Transverse colon (tissue), 4 donors: Measurements from ENCODE around the gene WWOX. TPM values are rescaled to one million over a fixed set of nuclear protein-coding genes. Genes with fewer than 3 reads are reported as not detected.

ENCODE experiments used
- DNase-seq: peaks from one replicate; pipeline ENCODE4 v3.0.0-alpha.2; 2019
- H3K27ac ChIP-seq, 4 donors: fragments of 200-600 bp; sonication (generic); 2 replicates each; pipeline ENCODE4 v1.5.1; 2016 to 2018; ENCODE audit warnings: inconsistent platforms in 4 of 4
- H3K27me3 ChIP-seq: fragments of 200-600 bp; sonication (generic); 2 replicates; pipeline ENCODE4 v1.5.1; 2017; ENCODE audit warnings: inconsistent platforms
- H3K36me3 ChIP-seq, 4 donors: fragments of 200-600 bp; sonication (generic); 2 replicates each; pipeline ENCODE4 v1.5.1; 2017 to 2019; ENCODE audit warnings: inconsistent platforms in 4 of 4
- H3K4me1 ChIP-seq, 4 donors: fragments of 200-600 bp; sonication (generic); 2 replicates each; pipeline ENCODE4 v1.5.1; 2017 to 2020; ENCODE audit warnings: inconsistent platforms in 4 of 4
- H3K4me3 ChIP-seq, 4 donors: fragments of 200-600 bp; sonication (generic); 1 replicate in 1 of 4; 2 replicates in 3 of 4; pipeline versions ENCODE4 v1.5.1 to v1.6.1; 2017 to 2019; ENCODE audit warnings: inconsistent platforms in 4 of 4
- H3K9me3 ChIP-seq, 2 donors: fragments of 200-600 bp; sonication (generic); 2 replicates each; pipeline ENCODE4 v1.5.1; 2017 to 2019; ENCODE audit warnings: inconsistent platforms in 2 of 2
- CTCF ChIP-seq, 5 experiments: fragments of 200-600 bp in 3 of 5; fragments of 450-650 bp in 2 of 5; sonication (generic) in 3 of 5; IDR thresholded peaks; 1 replicate in 2 of 5; 2 replicates in 3 of 5; pipeline ENCODE4 v1.5.1; 2016 to 2017; ENCODE audit warnings: antibody characterized with exemption in 5 of 5, inconsistent platforms in 3 of 5, mild to moderate bottlenecking in 2 of 5, moderate library complexity in 1 of 5
- EP300 ChIP-seq: sonication (generic); formaldehyde crosslinking; IDR thresholded peaks from one replicate; pipeline ENCODE4 v1.6.1; 2017; ENCODE audit warnings: antibody characterized with exemption, low read depth
- POLR2A ChIP-seq: fragments of 450-650 bp; IDR thresholded peaks from one replicate; pipeline ENCODE4 v1.6.1; 2016; ENCODE audit warnings: antibody characterized with exemption, mild to moderate bottlenecking, moderate library complexity
- POLR2AphosphoS5 ChIP-seq, 3 donors: sonication (generic); formaldehyde crosslinking; IDR thresholded peaks; one replicate each; pipeline ENCODE4 v1.6.1; 2016; ENCODE audit warnings: antibody characterized with exemption in 3 of 3
- WGBS, 2 donors: methylation state at CpG; one replicate each; pipeline ENCODE4 v1.1.5; 2018; ENCODE audit warnings: low coverage in 1 of 2; 5-methylcytosine and 5-hydroxymethylcytosine counted together
- in situ Hi-C, 4 donors: fragments of 200-750 bp; cut with MboI; loops; one replicate each; pipeline versions ENCODE4 v1.15.0 to v1.15.1; 2017; ENCODE audit warnings: low sequenced_read_pairs in 3 of 4, low pct_ligation_motif_present in 1 of 4, low pct_unique_long_range_greater_than_20kb in 1 of 4
- intact Hi-C: fragments of 100-400 bp; cut with DNase I; formaldehyde crosslinking; loops from one replicate; pipeline ENCODE4 v1.15.1; 2023; ENCODE audit warnings: low total_unique reads
- total RNA-seq, 4 donors: library from RNA; depleted of rRNA; stranded (reverse); fragments of >200 nt; gene quantifications; one replicate each; pipeline ENCODE4 v1.1.0, GENCODE V29; 2016

WWOX gene
- total RNA-seq, 4 donors from 2014 or later, result 11.2 to 53.8 (median 24.8) TPM

DNA sequence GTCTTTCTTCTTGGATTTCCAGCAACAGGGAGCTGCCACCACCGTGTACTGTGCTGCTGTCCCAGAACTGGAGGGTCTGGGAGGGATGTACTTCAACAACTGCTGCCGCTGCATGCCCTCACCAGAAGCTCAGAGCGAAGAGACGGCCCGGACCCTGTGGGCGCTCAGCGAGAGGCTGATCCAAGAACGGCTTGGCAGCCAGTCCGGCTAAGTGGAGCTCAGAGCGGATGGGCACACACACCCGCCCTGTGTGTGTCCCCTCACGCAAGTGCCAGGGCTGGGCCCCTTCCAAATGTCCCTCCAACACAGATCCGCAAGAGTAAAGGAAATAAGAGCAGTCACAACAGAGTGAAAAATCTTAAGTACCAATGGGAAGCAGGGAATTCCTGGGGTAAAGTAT lies 1112.1 kb downstream of the WWOX start:
- H3K36me3 ChIP-seq, result no peaks in the 10 kb centered on the region
- H3K4me3 ChIP-seq, result no peak overlapping the region
- H3K4me1 ChIP-seq, result no peaks in the 10 kb centered on the region
- WGBS, 2 donors, result 95% methylated on average over 13 of the region's 13 CpGs; no CpG with 5 or more reads in 1 of the 2 donors
- in situ Hi-C loops (no loop called here), intact Hi-C loops (no loop called here)
- no peak for TF ChIP-seq POLR2AphosphoS5 (IDR thresholded peaks at IDR 0.05)
- no peak for TF ChIP-seq CTCF (IDR thresholded peaks at IDR 0.05)
- TF ChIP-seq EP300, result no peak
- TF ChIP-seq POLR2A, result no peak
- no peaks in the 10 kb centered on the region for H3K9me3 ChIP-seq
- H3K27ac ChIP-seq, result no peak overlapping the region
- no peaks in the 10 kb centered on the region for H3K27me3 ChIP-seq
- DNase-seq, result no peak

DNA sequence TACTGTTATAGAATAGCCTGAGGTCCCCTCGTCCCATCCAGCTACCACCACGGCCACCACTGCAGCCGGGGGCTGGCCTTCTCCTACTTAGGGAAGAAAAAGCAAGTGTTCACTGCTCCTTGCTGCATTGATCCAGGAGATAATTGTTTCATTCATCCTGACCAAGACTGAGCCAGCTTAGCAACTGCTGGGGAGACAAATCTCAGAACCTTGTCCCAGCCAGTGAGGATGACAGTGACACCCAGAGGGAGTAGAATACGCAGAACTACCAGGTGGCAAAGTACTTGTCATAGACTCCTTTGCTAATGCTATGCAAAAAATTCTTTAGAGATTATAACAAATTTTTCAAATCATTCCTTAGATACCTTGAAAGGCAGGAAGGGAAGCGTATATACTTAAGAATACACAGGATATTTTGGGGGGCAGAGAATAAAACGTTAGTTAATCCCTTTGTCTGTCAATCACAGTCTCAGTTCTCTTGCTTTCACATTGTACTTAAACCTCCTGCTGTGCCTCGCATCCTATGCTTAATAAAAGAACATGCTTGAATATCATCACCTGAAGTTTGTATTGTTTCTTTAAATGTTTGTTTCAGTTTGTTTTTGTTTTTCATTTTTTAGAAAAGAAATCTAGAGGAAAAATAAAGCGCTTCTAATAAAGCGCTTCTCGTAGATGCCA lies 1112.8 kb downstream of the WWOX start:
- Histone ChIP-seq H3K27me3 (no peaks in the 10 kb centered on the region), H3K4me1 (no peaks in the 10 kb centered on the region), H3K36me3 (no peaks in the 10 kb centered on the region), H3K4me3 (no peak overlapping the region), H3K27ac (no peak overlapping the region), H3K9me3 (no peaks in the 10 kb centered on the region)
- in situ Hi-C loops, result no loop called here
- WGBS, 2 donors, result 86 to 93% methylated on average over 10 of the region's 10 CpGs
- TF ChIP-seq EP300 (no peak), POLR2A (no peak), CTCF (IDR thresholded peaks at IDR 0.05) (no peak), POLR2AphosphoS5 (IDR thresholded peaks at IDR 0.05) (no peak)
- intact Hi-C loops, result no loop called here
- no peak for DNase-seq

- WGBS, 2 donors, result 57% methylated on average over 3 of the region's 3 CpGs; no CpG with 5 or more reads in 1 of the 2 donors
- TF ChIP-seq POLR2A, result no peak
- TF ChIP-seq CTCF (IDR thresholded peaks at IDR 0.05), result no peak
- TF ChIP-seq EP300, result no peak
- no peak for TF ChIP-seq POLR2AphosphoS5 (IDR thresholded peaks at IDR 0.05)
- no peak overlapping the region for H3K4me3 ChIP-seq
- no peaks in the 10 kb centered on the region for H3K27me3 ChIP-seq
- H3K9me3 ChIP-seq, result no peaks in the 10 kb centered on the region
- H3K4me1 ChIP-seq, result peaks cover 0 to 3% (median 1%) of the 10 kb centered on the region in 4 donors
- intact Hi-C loops, result no loop called here
- no peaks in the 10 kb centered on the region for H3K36me3 ChIP-seq
- no peak overlapping the region for H3K27ac ChIP-seq
- in situ Hi-C loops, result no loop called here
- DNase-seq, result peak; percentile 17
These were observed 1113.8 kb downstream of the WWOX start for GRCh38 chr16:79213214-79213613.

- Histone ChIP-seq H3K4me1 (peaks cover 0 to 11% (median 7%) of the 10 kb centered on the region in 4 donors), H3K9me3 (no peaks in the 10 kb centered on the region), H3K4me3 (no peak overlapping the region), H3K27me3 (no peaks in the 10 kb centered on the region), H3K36me3 (no peaks in the 10 kb centered on the region), H3K27ac (no peak overlapping the region)
- intact Hi-C loops (no loop called here), in situ Hi-C loops (no loop called here)
- 84% methylated on average over 4 of the region's 4 CpGs; no CpG with 5 or more reads in 1 of the 2 donors for WGBS, 2 donors
- no peak for DNase-seq
- TF ChIP-seq EP300, result no peak
- no peak for TF ChIP-seq POLR2AphosphoS5 (IDR thresholded peaks at IDR 0.05)
- TF ChIP-seq POLR2A, result no peak
- no peak for TF ChIP-seq CTCF (IDR thresholded peaks at IDR 0.05)
These were observed 1115.8 kb downstream of the WWOX start for GRCh38 chr16:79215289-79215688.
